DMS153 (cell line): Measurements from ENCODE around the gene BPIFB4.

ENCODE experiments used
- DNase-seq: peaks from one replicate; lab custom pipeline; 2025; lab: John Stamatoyannopoulos, UW

The BPIFB4 gene

DNA sequence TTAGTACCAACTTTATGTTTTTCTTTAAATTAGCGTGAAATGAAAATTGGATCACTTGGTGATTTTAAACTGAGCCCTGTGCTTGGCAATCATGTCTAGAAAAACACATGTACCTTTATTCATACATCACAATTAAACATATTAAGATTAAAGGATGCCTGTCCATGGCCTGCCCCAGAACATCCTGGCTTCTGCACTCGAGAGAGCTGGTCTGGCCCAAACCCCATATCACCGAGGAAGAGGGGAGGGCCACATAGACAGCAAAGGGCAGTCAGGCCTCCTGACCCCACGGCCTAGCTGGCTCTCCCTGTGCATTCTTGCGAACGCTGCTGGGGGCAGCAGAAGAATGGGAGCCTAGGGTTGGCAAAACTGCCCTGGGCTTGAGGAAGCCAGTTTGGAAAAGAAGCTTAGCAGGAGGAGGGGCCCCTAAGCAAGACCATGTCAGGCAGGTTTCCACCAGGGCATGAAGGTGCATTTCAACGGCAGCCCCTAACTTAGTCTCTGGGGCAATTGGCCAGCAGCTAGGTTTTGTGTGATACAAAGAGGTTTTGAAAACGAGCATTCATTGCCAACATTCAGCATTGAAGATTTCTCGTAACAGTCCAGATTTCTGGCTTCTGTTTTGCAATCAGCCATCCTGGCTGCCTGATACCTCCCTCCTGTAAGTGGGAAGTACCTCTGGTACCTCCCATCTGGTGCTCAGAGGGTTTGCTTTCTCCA is 17.2 kb upstream of the BPIFB4 start:
- no peak for DNase-seq

GRCh38 chr20:33062825-33063149 is 16.7 kb upstream of the BPIFB4 start:
- DNase-seq = no peak

- no peak for DNase-seq
Observed at GRCh38 chr20:33063271-33063670, 16.2 kb upstream of the BPIFB4 start.

GRCh38 chr20:33064572-33065287 is 14.7 kb upstream of the BPIFB4 start:
- DNase-seq = no peak

- no peak for DNase-seq
Observed at GRCh38 chr20:33065785-33066184, 13.7 kb upstream of the BPIFB4 start.

DNA sequence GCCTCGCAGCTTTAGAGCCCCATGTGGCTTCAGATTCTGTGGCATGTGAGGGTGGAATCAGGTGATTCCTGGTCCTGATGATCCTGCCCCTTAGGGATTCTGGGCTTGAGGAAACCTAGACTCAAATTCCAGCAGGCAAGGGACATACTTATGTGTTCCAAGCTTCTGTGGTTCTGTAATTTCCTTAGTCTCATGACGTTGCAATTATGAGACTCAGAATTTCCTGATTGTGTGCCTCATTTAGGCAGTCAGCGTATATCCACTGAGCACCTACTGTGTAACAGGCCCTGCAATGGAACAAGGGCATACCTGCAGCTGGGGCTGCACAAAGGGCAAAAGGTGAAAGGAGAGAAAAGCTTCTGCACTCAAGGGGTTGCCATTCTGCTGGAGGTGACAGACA is 11.6 kb upstream of the BPIFB4 start:
- DNase-seq = no peak

DNA sequence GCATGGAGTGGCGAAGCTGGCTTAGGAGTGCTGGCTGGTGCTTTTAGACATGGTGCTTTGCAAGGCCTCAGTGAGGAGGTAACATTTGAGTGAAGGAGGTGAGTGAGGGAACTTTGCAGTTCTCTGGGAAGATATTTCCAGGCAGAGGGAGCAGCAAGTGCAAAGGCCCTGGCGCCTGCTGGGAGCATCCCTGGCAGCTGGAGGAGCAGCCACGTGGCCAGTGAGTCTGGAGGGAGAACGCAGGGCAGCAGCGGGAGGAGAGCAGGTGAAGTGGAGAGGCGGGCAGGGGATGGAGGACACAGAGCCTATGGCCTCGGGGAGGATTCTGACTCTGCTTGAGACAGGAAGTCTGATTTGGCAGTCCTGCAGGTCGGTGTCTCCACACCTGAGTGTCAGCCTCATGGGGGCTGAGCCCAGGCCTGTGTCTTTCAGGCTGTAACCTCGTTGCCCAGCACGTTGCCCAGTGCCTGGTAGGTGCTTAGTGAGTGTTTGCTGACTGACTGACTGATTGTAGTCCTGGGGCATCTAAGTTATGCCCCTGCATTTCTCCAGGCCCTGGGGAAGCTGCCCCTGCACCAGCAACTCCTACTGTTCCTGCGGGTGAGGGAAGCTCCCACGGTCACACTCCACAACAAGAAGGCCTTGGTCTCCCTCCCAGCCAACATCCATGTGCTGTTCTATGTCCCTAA is 11.0 kb upstream of the BPIFB4 start:
- DNase-seq = no peak

DNA sequence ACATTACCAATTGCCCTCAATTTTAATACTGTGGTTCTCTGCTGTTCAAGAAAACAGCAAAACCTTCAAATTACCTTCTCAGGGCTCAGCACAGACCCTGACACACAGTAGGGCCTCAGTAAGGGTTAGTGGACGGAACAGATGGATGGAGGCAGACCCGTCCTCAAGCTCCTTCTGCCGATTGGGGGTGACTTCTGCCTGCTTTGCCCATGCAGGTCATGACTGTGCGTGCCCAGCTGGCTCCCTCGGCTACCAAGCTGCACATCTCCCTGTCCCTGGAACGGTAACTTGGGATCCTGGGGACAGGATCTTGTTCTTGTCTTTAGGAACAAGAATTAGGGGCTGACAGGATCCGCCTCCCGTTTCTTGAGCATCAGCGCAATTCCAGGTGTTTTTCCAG is 9.8 kb upstream of the BPIFB4 start:
- no peak for DNase-seq

GRCh38 chr20:33070111-33071053 is 9.1 kb upstream of the BPIFB4 start:
- DNase-seq = no peak

DNA sequence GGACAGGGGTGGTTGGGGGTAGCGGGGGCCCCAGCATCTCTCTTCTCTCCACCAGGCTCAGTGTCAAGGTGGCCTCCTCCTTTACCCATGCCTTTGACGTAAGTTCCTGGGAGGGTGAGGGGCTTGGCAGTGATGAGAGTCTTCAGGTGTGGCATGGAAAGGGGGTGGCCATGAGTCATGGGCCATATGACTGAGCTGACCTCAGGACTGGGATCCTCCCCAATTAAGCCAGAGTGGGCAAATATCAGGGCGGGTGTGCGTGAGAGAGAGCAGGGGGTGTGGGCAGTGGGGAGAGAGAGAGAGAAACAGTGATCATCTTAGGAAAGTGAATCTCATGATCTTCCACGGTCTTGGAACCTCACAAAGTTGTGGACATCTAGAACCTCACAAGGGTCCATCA is 8.2 kb upstream of the BPIFB4 start:
- no peak for DNase-seq

- no peak for DNase-seq
Observed at GRCh38 chr20:33072362-33072761, 7.1 kb upstream of the BPIFB4 start.

GRCh38 chr20:33072813-33073212 is 6.6 kb upstream of the BPIFB4 start:
- no peak for DNase-seq

- DNase-seq = no peak
Observed at GRCh38 chr20:33074675-33075074, 4.8 kb upstream of the BPIFB4 start.

- no peak for DNase-seq
Observed at GRCh38 chr20:33075281-33075680, 4.2 kb upstream of the BPIFB4 start.

- no peak for DNase-seq
Observed at GRCh38 chr20:33076662-33077372, 2.6 kb upstream of the BPIFB4 start.

- no peak for DNase-seq
Observed at GRCh38 chr20:33081411-33082154, 2.1 kb downstream of the BPIFB4 start.

DNA sequence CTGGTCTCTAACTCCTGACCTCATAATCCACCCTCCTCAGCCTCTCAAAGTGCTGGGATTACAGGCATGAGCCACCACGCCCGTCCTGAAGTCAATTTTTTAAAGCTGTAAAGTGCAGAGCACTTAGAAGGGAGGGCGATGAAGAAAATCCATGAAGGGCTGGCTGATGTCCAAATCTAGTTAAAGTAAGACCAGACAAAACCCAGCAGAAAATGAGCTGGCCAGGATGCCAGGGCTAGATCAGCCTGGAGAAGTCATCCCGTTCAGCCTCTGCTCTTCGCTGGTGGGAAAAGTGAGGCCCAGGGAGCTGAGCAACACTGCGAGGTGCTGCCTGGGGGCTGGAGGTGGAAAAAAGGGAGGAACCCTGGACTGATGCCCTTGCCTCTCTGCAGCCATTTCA is 3.1 kb downstream of the BPIFB4 start:
- no peak for DNase-seq

GRCh38 chr20:33083544-33084340 is 4.3 kb downstream of the BPIFB4 start:
- DNase-seq = no peak

- DNase-seq = no peak
Observed at GRCh38 chr20:33084722-33085121, 5.3 kb downstream of the BPIFB4 start.
